ENCODE results near the gene HOXA2. TPM values are rescaled to one million over a fixed set of nuclear protein-coding genes. Genes with fewer than 3 reads are reported as not detected.

HOXA2 gene
- total RNA-seq, 3 donors from 2014 or later, result 3.2 to 4.3 (median 3.3) TPM

DNA sequence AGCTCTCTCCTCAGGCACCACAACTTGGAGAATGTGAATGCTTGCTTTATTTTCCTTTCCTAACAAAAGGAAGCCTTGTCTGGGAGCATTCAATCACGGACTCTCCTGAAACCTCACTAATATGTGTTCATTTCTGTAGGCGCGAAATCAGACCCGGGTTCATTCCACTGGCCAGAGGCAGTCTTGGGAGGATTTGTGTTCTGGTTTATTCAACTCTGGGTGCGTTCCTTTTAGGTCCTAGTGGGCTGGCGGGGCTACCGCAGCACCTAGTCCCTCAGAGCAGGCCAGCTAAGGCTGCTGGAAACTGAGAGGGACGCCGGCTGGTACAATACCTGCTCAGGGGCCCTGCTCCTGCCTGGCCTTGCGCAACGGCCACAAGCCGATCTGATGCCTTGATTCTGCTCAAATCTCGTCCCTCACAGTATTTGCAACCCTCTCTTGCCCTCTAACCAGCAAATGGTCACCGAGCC lies 20.6 kb upstream of the HOXA2 start:
- intact Hi-C loops (cut with DNase I, micrococcal nuclease), result no loop called here
- ATAC-seq, result peak; percentile 29

GRCh38 chr7:27122077-27122910 lies 19.8 kb upstream of the HOXA2 start:
- Histone ChIP-seq H3K4me1 (ENCODE audit: low read depth) (peaks cover 82% of the 10 kb centered on the region), H3K36me3 (ENCODE audit: low read depth) (no peaks in the 10 kb centered on the region), H3K4me3 (no peak overlapping the region), H3K9me3 (no peaks in the 10 kb centered on the region)
- intact Hi-C loops (cut with DNase I, micrococcal nuclease), result no loop called here
- DNase-seq, result peak; percentile 83 to 90 (median 86)
- no peak for TF ChIP-seq CTCF (IDR thresholded peaks at IDR 0.05)
- peak; percentile 81 for ATAC-seq

More for the DNA sequence above, 20.6 kb upstream of the HOXA2 start:
- no peak for TF ChIP-seq CTCF (IDR thresholded peaks at IDR 0.05)
- Histone ChIP-seq H3K4me3 (no peak overlapping the region), H3K4me1 (ENCODE audit: low read depth) (peaks cover 82% of the 10 kb centered on the region), H3K36me3 (ENCODE audit: low read depth) (no peaks in the 10 kb centered on the region), H3K9me3 (no peaks in the 10 kb centered on the region)
- DNase-seq, result peak in 1 of 3 donors; percentile 24

GRCh38 chr7:27121684-27122076 lies 19.2 kb upstream of the HOXA2 start:
- intact Hi-C loops (cut with DNase I, micrococcal nuclease), result no loop called here
- no peaks in the 10 kb centered on the region for H3K9me3 ChIP-seq
- ATAC-seq, result no peak
- TF ChIP-seq CTCF (IDR thresholded peaks at IDR 0.05), result no peak
- peak in 1 of 3 donors; percentile 54 for DNase-seq
- peaks cover 81% of the 10 kb centered on the region for H3K4me1 ChIP-seq (ENCODE audit: low read depth)
- no peaks in the 10 kb centered on the region for H3K36me3 ChIP-seq (ENCODE audit: low read depth)
- no peak overlapping the region for H3K4me3 ChIP-seq

GRCh38 chr7:27119412-27119911 lies 17.0 kb upstream of the HOXA2 start:
- H3K4me1 ChIP-seq (ENCODE audit: low read depth), result peaks cover 63% of the 10 kb centered on the region
- TF ChIP-seq CTCF (IDR thresholded peaks at IDR 0.05), result no peak
- DNase-seq, result peak in 1 of 3 donors; percentile 2

DNA sequence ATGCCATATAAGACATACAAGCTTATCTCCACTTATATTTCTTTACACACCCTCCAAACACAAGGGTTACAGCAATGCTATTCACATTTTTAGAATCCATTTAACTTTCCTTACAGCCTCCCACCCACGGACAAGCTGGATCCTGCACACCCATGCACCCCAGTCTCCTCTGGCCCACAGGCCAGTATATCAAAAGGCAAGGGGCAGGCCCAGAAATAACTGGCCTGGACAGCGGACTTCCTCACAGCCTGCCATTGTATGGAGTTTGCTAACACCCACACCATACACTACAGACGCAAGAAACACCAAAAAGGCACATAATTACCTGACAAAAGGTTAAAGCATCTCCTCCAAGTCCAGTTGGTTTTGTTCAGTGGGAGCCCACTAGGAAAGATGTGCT lies 16.1 kb upstream of the HOXA2 start:
- no peak for TF ChIP-seq CTCF (IDR thresholded peaks at IDR 0.05)
- H3K36me3 ChIP-seq (ENCODE audit: low read depth), result no peaks in the 10 kb centered on the region
- no peak for ATAC-seq
- peaks cover 57% of the 10 kb centered on the region for H3K4me1 ChIP-seq (ENCODE audit: low read depth)
- no peak overlapping the region for H3K4me3 ChIP-seq
- H3K9me3 ChIP-seq, result no peaks in the 10 kb centered on the region
- DNase-seq, result peak in 2 of 3 donors; percentile 17 to 41
- intact Hi-C loops (cut with DNase I, micrococcal nuclease), result no loop called here

More at GRCh38 chr7:27119412-27119911, 17.0 kb upstream of the HOXA2 start:
- Histone ChIP-seq H3K36me3 (ENCODE audit: low read depth) (no peaks in the 10 kb centered on the region), H3K9me3 (no peaks in the 10 kb centered on the region), H3K4me3 (no peak overlapping the region)
- intact Hi-C loops (cut with DNase I, micrococcal nuclease), result no loop called here
- ATAC-seq, result no peak
